ENCODE measurements around the gene CYTIP. TPM values are rescaled to one million over a fixed set of nuclear protein-coding genes. Genes with fewer than 3 reads are reported as not detected.

Gene CYTIP
- total and polyA plus RNA-seq, 2 of the 13 experiments (the other 11 are each of a cell fraction or from before 2014, with no cell fraction given): not detected

GRCh38 chr2:157427003-157427921 is 16.6 kb downstream of the CYTIP start:
- 7% methylated on average over 6 of the region's 6 CpGs for WGBS (ENCODE audit: low lambda C conversion rate)
- CTCF ChIA-PET (ENCODE audit: low intra/inter-chr PET ratio, low total read pairs): no interaction called here

More at GRCh38 chr2:157427003-157427921, 16.6 kb downstream of the CYTIP start:
- intact Hi-C loops (cut with micrococcal nuclease; ENCODE audit: unreplicated experiment) (no loop called here), in situ Hi-C loops (cut with HindIII; ENCODE audit: extremely low pct_ligation_motif_present, low pct_unique_long_range_greater_than_20kb) (no loop called here)
- Histone ChIP-seq H2AFZ (ENCODE audit: low read length) (no peak overlapping the region), H3K27ac (ENCODE audit: extremely low read length, insufficient read depth, low read length) (no peak overlapping the region), H3K9ac (ENCODE audit: insufficient read depth, low read depth, low read length) (no peak overlapping the region), H3K4me3 (replicated peaks in 1 of 3; ENCODE audit: insufficient read depth in 1 of 3, low read depth in 2 of 3, low read length in 3 of 3) (no peak overlapping the region), H3K4me1 (ENCODE audit: insufficient read depth, low read length) (no peaks in the 10 kb centered on the region), H3K9me3 (ENCODE audit: low read length) (peaks cover 19% of the 10 kb centered on the region), H4K20me1 (ENCODE audit: insufficient read depth, low read length) (no peaks in the 10 kb centered on the region), H3K4me2 (ENCODE audit: low read depth, low read length) (no peak overlapping the region), H3K79me2 (ENCODE audit: insufficient read depth, low read length) (no peaks in the 10 kb centered on the region), H3K36me3 (replicated peaks in 1 of 2; ENCODE audit: control insufficient read depth in 1 of 2, insufficient read depth in 2 of 2, low read length in 2 of 2) (no peaks in the 10 kb centered on the region), H3K27me3 (ENCODE audit: control insufficient read depth in 1 of 2, insufficient read depth in 2 of 2, low read length in 2 of 2) (no peaks in the 10 kb centered on the region)
- TF ChIP-seq SP140L (CRISPR knock-in tag; IDR thresholded peaks at IDR 0.05; ENCODE audit: borderline replicate concordance) (no peak), GRHL1 (CRISPR knock-in tag; conservative IDR thresholded peaks at IDR 0.05) (no peak), ESRRA (CRISPR knock-in tag; IDR thresholded peaks at IDR 0.05; ENCODE audit: low read depth) (no peak), TFDP2 (CRISPR knock-in tag; IDR thresholded peaks at IDR 0.05) (no peak), PBX3 (CRISPR knock-in tag; IDR thresholded peaks at IDR 0.05; ENCODE audit: borderline replicate concordance) (no peak), DNMT1 (CRISPR knock-in tag; IDR thresholded peaks at IDR 0.05) (no peak), ZNF343 (CRISPR knock-in tag; IDR thresholded peaks at IDR 0.05) (no peak), ZNF503 (CRISPR knock-in tag; IDR thresholded peaks at IDR 0.05) (no peak), SYNCRIP (IDR thresholded peaks at IDR 0.05; ENCODE audit: insufficient read depth, low read depth, low read length) (no peak), MTF1 (CRISPR knock-in tag; IDR thresholded peaks at IDR 0.05) (no peak)
- POLR2A ChIA-PET: no interaction called here
- no TSS peak for BruUV-seq (replicated peaks)
- no peak for FAIRE-seq
- no peak for DNase-seq (ENCODE audit: low spot score)
- no peak for ATAC-seq
